IMR-90 (cell line): ENCODE results near the gene HOXD8. TPM values are rescaled to one million over a fixed set of nuclear protein-coding genes. Genes with fewer than 3 reads are reported as not detected.

Experiments used
- ATAC-seq: fragments of 200-7000 bp; cut with Tn5 transposase; 2 replicates; pipeline ENCODE4 v1.9.1; 2020; ENCODE audit warnings: low read depth, mild to moderate bottlenecking, moderate library complexity
- BruUV-seq: library from RNA; stranded (reverse); fragments of 400-500 nt; replicated peaks from 2 replicates; lab custom pipeline; 2021; lab: Mats Ljungman, UMichigan
- CTCF ChIA-PET: fragments of 300-600 bp; formaldehyde crosslinking; extraction: SDS; loops from one replicate; lab custom pipeline; 2021; ENCODE audit warnings: antibody characterized with exemption; lab: Yijun Ruan, JAX
- POLR2A ChIA-PET: fragments of 300-600 bp; sonication (Branson Sonifier 250); formaldehyde crosslinking; loops from one replicate; lab custom pipeline; 2022; ENCODE audit warnings: antibody characterized with exemption; ENCODE audit not compliant: unreplicated experiment; lab: Charles Lee
- DNase-seq: peaks from one replicate; pipeline ENCODE4 v3.0.0; 2013
- H2AFZ ChIP-seq: replicated peaks from 2 replicates; pipeline ENCODE3; 2013; ENCODE audit warnings: low read length, mild to moderate bottlenecking; ENCODE audit not compliant: poor library complexity
- H2AK5ac ChIP-seq: 2 replicates; pipeline ENCODE4 v1.6.1; 2013; ENCODE audit warnings: low read depth, low read length, inconsistent platforms
- H2AK9ac ChIP-seq: replicated peaks from 2 replicates; pipeline ENCODE3; 2013; ENCODE audit warnings: mild to moderate bottlenecking, low read depth, low read length, moderate library complexity; ENCODE audit not compliant: poor library complexity
- H2BK120ac ChIP-seq: 2 replicates; pipeline ENCODE4 v1.6.1; 2013; ENCODE audit warnings: low read depth, low read length, inconsistent platforms
- H2BK15ac ChIP-seq: 3 replicates; pipeline ENCODE4 v1.6.1; 2013; ENCODE audit warnings: low read depth, low read length, inconsistent platforms
- H2BK20ac ChIP-seq: 2 replicates; pipeline ENCODE4 v1.6.1; 2013; ENCODE audit warnings: low read depth, mild to moderate bottlenecking, inconsistent platforms, low read length, moderate library complexity
- H2BK5ac ChIP-seq: 2 replicates; pipeline ENCODE4 v1.6.1; 2013; ENCODE audit warnings: mild to moderate bottlenecking, low read depth, low read length, inconsistent platforms; ENCODE audit not compliant: poor library complexity, severe bottlenecking
- H3K14ac ChIP-seq: replicated peaks from 2 replicates; pipeline ENCODE4 v1.6.1; 2013; ENCODE audit warnings: low read depth, low read length, inconsistent platforms
- H3K18ac ChIP-seq: 2 replicates; pipeline ENCODE4 v1.6.1; 2013; ENCODE audit warnings: low read depth, low read length, control low read depth
- H3K23ac ChIP-seq: 2 replicates; pipeline ENCODE4 v1.6.1; 2013; ENCODE audit warnings: low read depth, low read length, inconsistent platforms
- H3K27ac ChIP-seq: 2 replicates; pipeline ENCODE4 v1.5.1; 2013; ENCODE audit warnings: mild to moderate bottlenecking, control low read depth, low read length; ENCODE audit not compliant: insufficient read depth
- H3K27me3 ChIP-seq: 2 replicates; pipeline ENCODE4 v1.6.1; 2013; ENCODE audit warnings: low read length; ENCODE audit not compliant: control insufficient read depth, insufficient read depth
- H3K36me3 ChIP-seq: 2 replicates; pipeline ENCODE4 v1.6.1; 2013; ENCODE audit warnings: low read length, mixed read lengths; ENCODE audit not compliant: control insufficient read depth, insufficient read depth
- H3K4ac ChIP-seq: 2 replicates; pipeline ENCODE4 v1.6.1; 2013; ENCODE audit warnings: low read depth, low read length, inconsistent platforms
- H3K4me1 ChIP-seq: 2 replicates; pipeline ENCODE4 v1.6.1; 2013; ENCODE audit warnings: low read length, mixed read lengths; ENCODE audit not compliant: control insufficient read depth, insufficient read depth
- H3K4me2 ChIP-seq: 2 replicates; pipeline ENCODE4 v1.6.1; 2013; ENCODE audit warnings: low read depth, mild to moderate bottlenecking, control low read depth, low read length, moderate library complexity
- H3K4me3 ChIP-seq: 2 replicates; pipeline ENCODE4 v1.5.1; 2013; ENCODE audit warnings: low read depth, mild to moderate bottlenecking, control low read depth, low read length, moderate library complexity; ENCODE audit not compliant: insufficient read depth
- H3K56ac ChIP-seq: 2 replicates; pipeline ENCODE4 v1.6.1; 2013; ENCODE audit warnings: low read length, inconsistent platforms; ENCODE audit not compliant: insufficient read depth; ENCODE audit errors: extremely low read depth
- H3K79me1 ChIP-seq, 2 experiments: 2 replicates each; pipeline ENCODE4 v1.6.1; 2013; ENCODE audit warnings: low read length in 2 of 2, inconsistent platforms in 1 of 2, low read depth in 1 of 2
- H3K9ac ChIP-seq: 2 replicates; pipeline ENCODE4 v1.6.1; 2013; ENCODE audit warnings: low read depth, low read length, control low read depth
- H3K9me1 ChIP-seq: 2 replicates; pipeline ENCODE4 v1.6.1; 2013; ENCODE audit warnings: low read length, inconsistent platforms; ENCODE audit not compliant: insufficient read depth
- H3K9me3 ChIP-seq: 2 replicates; pipeline ENCODE4 v1.6.1; 2013; ENCODE audit warnings: low read length; ENCODE audit not compliant: control insufficient read depth, insufficient read depth
- H4K20me1 ChIP-seq: 2 replicates; pipeline ENCODE4 v1.6.1; 2013; ENCODE audit warnings: low read length, inconsistent platforms; ENCODE audit not compliant: insufficient read depth
- H4K5ac ChIP-seq: 2 replicates; pipeline ENCODE4 v1.6.1; 2013; ENCODE audit warnings: mild to moderate bottlenecking, low read depth, low read length, control low read depth
- H4K8ac ChIP-seq, 2 experiments: 2 replicates each; pipeline ENCODE4 v1.6.1; 2013; ENCODE audit warnings: low read depth in 2 of 2, low read length in 2 of 2, control low read depth in 1 of 2, inconsistent platforms in 1 of 2
- H4K91ac ChIP-seq: 2 replicates; pipeline ENCODE4 v1.6.1; 2013; ENCODE audit warnings: low read depth, low read length, inconsistent platforms; ENCODE audit not compliant: insufficient read depth
- BHLHE40 ChIP-seq: fragments of 150-350 bp; IDR thresholded peaks from 2 replicates; pipeline ENCODE4 v1.6.1; 2016; ENCODE audit warnings: mild to moderate bottlenecking, low read depth, low read length
- CHD1 ChIP-seq: IDR thresholded peaks from 2 replicates; pipeline ENCODE4 v1.6.1; 2012; ENCODE audit warnings: low read depth, low read length, improper control_type of control experiment
- FOS ChIP-seq: fragments of 150-350 bp; IDR thresholded peaks from 2 replicates; pipeline ENCODE4 v1.6.1; 2016; ENCODE audit warnings: low read depth, low read length
- MAFK ChIP-seq: IDR thresholded peaks from 2 replicates; pipeline ENCODE4 v1.6.1; 2012; ENCODE audit warnings: low read depth, low read length, improper control_type of control experiment
- NFE2L2 ChIP-seq: fragments of 150-350 bp; IDR thresholded peaks from 2 replicates; pipeline ENCODE4 v1.6.1; 2016; ENCODE audit warnings: low read depth, mild to moderate bottlenecking, low read length
- POLR2A ChIP-seq: IDR thresholded peaks from 2 replicates; pipeline ENCODE4 v1.6.1; 2012; ENCODE audit warnings: mild to moderate bottlenecking, low read depth, low read length
- RAD21 ChIP-seq: IDR thresholded peaks from 2 replicates; pipeline ENCODE4 v1.6.1; 2012; ENCODE audit warnings: low read length, improper control_type of control experiment
- RCOR1 ChIP-seq: IDR thresholded peaks from 2 replicates; pipeline ENCODE4 v1.6.1; 2012; ENCODE audit warnings: mild to moderate bottlenecking, low read length, improper control_type of control experiment; ENCODE audit not compliant: insufficient replicate concordance
- SMC3 ChIP-seq: fragments of 150-350 bp; IDR thresholded peaks from 2 replicates; pipeline ENCODE4 v1.6.1; 2016; ENCODE audit warnings: low read depth, mild to moderate bottlenecking, antibody characterized with exemption, low read length, moderate library complexity
- WGBS, 2 experiments: methylation state at CpG; one replicate each; pipeline versions ENCODE4 v1.1.5 to v1.1.7; 2013; ENCODE audit warnings: missing lambda C conversion rate in 2 of 2; ENCODE audit not compliant: insufficient read length in 1 of 2; ENCODE audit errors: extremely low coverage in 2 of 2; 5-methylcytosine and 5-hydroxymethylcytosine counted together
- dilution Hi-C: fragments of 300-500 bp; cut with HindIII; formaldehyde crosslinking; loops from one replicate; pipeline ENCODE4 v1.14.3; 2018; ENCODE audit warnings: low sequenced_read_pairs; ENCODE audit not compliant: unreplicated experiment
- in situ Hi-C: fragments of 300-500 bp; cut with MboI; formaldehyde crosslinking; loops from 3 replicates; pipeline ENCODE4 v1.14.3; 2019; ENCODE audit warnings: low sequenced_read_pairs, inconsistent platforms, mixed read lengths
- intact Hi-C: fragments of 100-400 bp; cut with micrococcal nuclease; formaldehyde crosslinking; loops from 2 replicates; pipeline ENCODE4 v1.10.0; 2022
- polyA plus RNA-seq, 3 experiments: library from polyadenylated mRNA; depleted of rRNA; stranded (reverse); fragments of >200 nt; gene quantifications; 2 replicates each; pipeline ENCODE4 v1.2.3, GENCODE V29; 2012; ENCODE audit warnings: low replicate concordance in 1 of 3
- total RNA-seq: library from RNA; depleted of rRNA; stranded (reverse); fragments of >200 nt; gene quantifications from 2 replicates; pipeline ENCODE4 v1.2.3, GENCODE V29; 2012
- TF ChIP-seq, protein P1 (sequence below): conservative IDR thresholded peaks from 2 replicates; pipeline ENCODE4 v1.5.1; 2012; ENCODE audit warnings: mild to moderate bottlenecking, low read depth, low read length, improper control_type of control experiment

Gene HOXD8
- total and polyA plus RNA-seq, 2 of the 4 experiments (the other 2 are of a cell fraction), result not detected

DNA sequence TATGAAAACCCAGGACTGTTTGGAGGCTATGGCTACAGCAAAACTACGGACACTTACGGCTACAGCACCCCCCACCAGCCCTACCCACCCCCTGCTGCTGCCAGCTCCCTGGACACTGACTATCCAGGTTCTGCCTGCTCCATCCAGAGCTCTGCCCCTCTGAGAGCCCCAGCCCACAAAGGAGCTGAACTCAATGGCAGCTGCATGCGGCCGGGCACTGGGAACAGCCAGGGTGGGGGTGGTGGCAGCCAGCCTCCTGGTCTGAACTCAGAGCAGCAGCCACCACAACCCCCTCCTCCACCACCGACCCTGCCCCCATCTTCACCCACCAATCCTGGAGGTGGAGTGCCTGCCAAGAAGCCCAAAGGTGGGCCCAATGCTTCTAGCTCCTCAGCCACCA lies 39.7 kb downstream of the HOXD8 start:
- no CpG with 5 or more reads among the region's 5 CpGs for WGBS, 2 experiments
- no peak overlapping the region for H3K4me3 ChIP-seq
- no peak overlapping the region for H2BK5ac ChIP-seq
- no peak overlapping the region for H3K27ac ChIP-seq
- no peaks in the 10 kb centered on the region for H4K20me1 ChIP-seq
- no peak overlapping the region for H2AK5ac ChIP-seq
- H3K27me3 ChIP-seq, result peaks cover 61% of the 10 kb centered on the region
- H2AK9ac ChIP-seq, result no peak overlapping the region
- H3K56ac ChIP-seq, result no peak overlapping the region
- H3K4me1 ChIP-seq, result no peaks in the 10 kb centered on the region
- no peak overlapping the region for H3K4me2 ChIP-seq
- intact Hi-C loops (no loop called here), dilution Hi-C loops (no loop called here), in situ Hi-C loops (no loop called here)
- no peak for TF ChIP-seq BHLHE40
- TF ChIP-seq FOS, result no peak
- TF ChIP-seq NFE2L2, result no peak
- TF ChIP-seq, protein P1, sequence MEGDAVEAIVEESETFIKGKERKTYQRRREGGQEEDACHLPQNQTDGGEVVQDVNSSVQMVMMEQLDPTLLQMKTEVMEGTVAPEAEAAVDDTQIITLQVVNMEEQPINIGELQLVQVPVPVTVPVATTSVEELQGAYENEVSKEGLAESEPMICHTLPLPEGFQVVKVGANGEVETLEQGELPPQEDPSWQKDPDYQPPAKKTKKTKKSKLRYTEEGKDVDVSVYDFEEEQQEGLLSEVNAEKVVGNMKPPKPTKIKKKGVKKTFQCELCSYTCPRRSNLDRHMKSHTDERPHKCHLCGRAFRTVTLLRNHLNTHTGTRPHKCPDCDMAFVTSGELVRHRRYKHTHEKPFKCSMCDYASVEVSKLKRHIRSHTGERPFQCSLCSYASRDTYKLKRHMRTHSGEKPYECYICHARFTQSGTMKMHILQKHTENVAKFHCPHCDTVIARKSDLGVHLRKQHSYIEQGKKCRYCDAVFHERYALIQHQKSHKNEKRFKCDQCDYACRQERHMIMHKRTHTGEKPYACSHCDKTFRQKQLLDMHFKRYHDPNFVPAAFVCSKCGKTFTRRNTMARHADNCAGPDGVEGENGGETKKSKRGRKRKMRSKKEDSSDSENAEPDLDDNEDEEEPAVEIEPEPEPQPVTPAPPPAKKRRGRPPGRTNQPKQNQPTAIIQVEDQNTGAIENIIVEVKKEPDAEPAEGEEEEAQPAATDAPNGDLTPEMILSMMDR, result no peak
- TF ChIP-seq RCOR1, result no peak
- no peak for TF ChIP-seq SMC3
- TF ChIP-seq CHD1, result no peak
- TF ChIP-seq RAD21, result no peak
- TF ChIP-seq POLR2A, result no peak
- no peak for TF ChIP-seq MAFK
- H2BK120ac ChIP-seq, result no peak overlapping the region
- H3K4ac ChIP-seq, result no peak overlapping the region
- H2BK15ac ChIP-seq, result no peak overlapping the region
- ChIA-PET CTCF (interaction anchor here (0.7 kb wide), 1 partner anchor 272 kb away, joined by 3 read pairs; no protein-coding TSS in a partner anchor), POLR2A (no interaction called here)
- H3K79me1 ChIP-seq, result no peaks in the 10 kb centered on the region
- no peak overlapping the region for H3K9ac ChIP-seq
- no peak overlapping the region for H2BK20ac ChIP-seq
- H3K14ac ChIP-seq, result no peak overlapping the region
- DNase-seq (no peak), ATAC-seq (no peak)
- no peaks in the 10 kb centered on the region for H3K9me1 ChIP-seq
- no peak overlapping the region for H4K91ac ChIP-seq
- H2AFZ ChIP-seq, result no peak overlapping the region
- peaks cover 8% of the 10 kb centered on the region for H3K9me3 ChIP-seq
- H4K8ac ChIP-seq, result no peak overlapping the region
- no peak overlapping the region for H4K5ac ChIP-seq
- H3K36me3 ChIP-seq, result no peaks in the 10 kb centered on the region
- H3K18ac ChIP-seq, result no peak overlapping the region
- BruUV-seq, result no TSS peak
- no peak overlapping the region for H3K23ac ChIP-seq
